Left lung (tissue), 10 donors: ENCODE results near the gene GSS. TPM values are rescaled to one million over a fixed set of nuclear protein-coding genes. Genes with fewer than 3 reads are reported as not detected.

Source experiments
- ATAC-seq: fragments of 200-7000 bp; cut with Tn5 transposase; one replicate; pipeline ENCODE4 v1.9.1; 2020; ENCODE audit warnings: moderate library complexity
- DNase-seq, 4 donors: peaks; one replicate each; pipeline ENCODE4 v3.0.0-alpha.2; 2013 to 2020
- H3K27ac ChIP-seq, 2 donors: fragments of 200-600 bp; sonication (generic) in 1 of 2; one replicate each; pipeline versions ENCODE4 v1.5.0 to v1.8.0; 2020 to 2021
- H3K27me3 ChIP-seq, 2 donors: fragments of 200-600 bp; sonication (generic) in 1 of 2; one replicate each; pipeline versions ENCODE4 v1.5.0 to v1.8.0; 2020 to 2021
- H3K36me3 ChIP-seq, 2 donors: fragments of 200-600 bp; sonication (generic) in 1 of 2; one replicate each; pipeline versions ENCODE4 v1.5.0 to v1.8.0; 2020 to 2021
- H3K4me1 ChIP-seq, 2 donors: fragments of 200-600 bp; one replicate each; pipeline ENCODE4 v1.8.0; 2021
- H3K4me3 ChIP-seq, 2 donors: fragments of 200-600 bp; sonication (generic) in 1 of 2; one replicate each; pipeline versions ENCODE4 v1.5.0 to v1.8.0; 2020 to 2021; ENCODE audit warnings: mild to moderate bottlenecking in 1 of 2
- H3K9me3 ChIP-seq, 2 donors: fragments of 200-600 bp; sonication (generic) in 1 of 2; one replicate each; pipeline versions ENCODE4 v1.5.0 to v1.8.0; 2020 to 2021
- intact Hi-C, 2 donors: fragments of 100-400 bp; cut with DNase I; formaldehyde crosslinking; loops; one replicate each; pipeline versions ENCODE4 v1.11.2 to v1.14.2; 2022
- polyA plus RNA-seq, 6 donors: library from polyadenylated mRNA; unstranded; fragments of 120-200 nt; gene quantifications; one replicate each; pipeline ENCODE4 v1.2.1, GENCODE V29; 2013; ENCODE audit not compliant: insufficient read length in 6 of 6
- total RNA-seq, 2 donors: library from RNA; stranded (reverse); fragmentation: NEBNext Ultra II Directional; extraction: Animal tissue kit (Norgen Biotek cat#: 25700); gene quantifications; one replicate each; pipeline ENCODE4 v1.2.1, GENCODE V29; 2021
- TF ChIP-seq, protein P1 (sequence below), 2 donors: fragments of 200-600 bp; sonication (generic) in 1 of 2; IDR thresholded peaks; one replicate each; pipeline versions ENCODE4 v1.5.0 to v1.8.0; 2021; ENCODE audit warnings: antibody characterized with exemption in 2 of 2
- donor health status: DM: no; HTN: yes; CAD: no.
- donor health status: DM: no; HTN: no; CAD: no.

The GSS gene
- total and polyA plus RNA-seq, 8 donors, result 37.8 to 50.3 (median 41.5) TPM

DNA sequence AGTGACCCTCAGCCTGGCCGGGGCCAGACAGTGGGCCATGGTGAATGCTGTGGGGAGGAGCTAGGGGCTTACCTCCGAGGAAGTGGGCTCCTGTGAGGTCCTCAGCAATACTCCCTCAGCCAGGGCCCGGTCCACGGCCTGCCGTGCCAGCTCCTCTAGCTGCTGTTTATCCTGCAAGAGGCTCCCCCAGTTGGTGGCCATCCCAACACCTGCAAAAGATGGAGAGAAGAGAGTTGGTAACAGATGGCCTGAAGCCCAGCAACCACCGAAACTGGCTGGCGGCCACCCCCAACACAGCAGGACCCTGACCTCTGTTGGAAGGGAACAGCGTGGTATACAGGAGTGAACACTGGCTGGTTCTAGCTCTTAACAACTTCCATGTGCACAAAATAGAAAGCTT is 4.0 kb downstream of the GSS start:
- H3K27ac ChIP-seq, result no peak overlapping the region

DNA sequence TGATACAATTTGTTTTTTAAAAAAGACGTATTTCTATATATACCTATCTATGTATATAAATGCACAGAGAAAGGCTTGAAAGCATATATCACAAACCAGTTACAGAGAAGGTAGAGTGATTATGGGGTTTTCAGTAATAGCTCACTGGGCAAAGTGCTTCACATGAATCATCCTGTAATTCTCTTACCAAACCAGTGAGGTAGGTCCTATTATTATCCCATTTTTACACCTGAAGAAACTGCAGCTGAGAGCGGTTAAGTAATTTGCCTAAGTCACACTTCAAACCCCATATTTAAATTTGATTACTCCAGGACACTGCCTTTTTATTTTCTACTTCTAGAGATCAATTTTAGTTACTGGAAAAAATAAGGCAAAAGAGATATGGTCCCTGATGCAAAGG is 4.4 kb downstream of the GSS start:
- Histone ChIP-seq H3K4me3 (no peak overlapping the region), H3K27me3 (no peaks in the 10 kb centered on the region), H3K4me1 (peaks cover 5 to 20% of the 10 kb centered on the region in 2 donors), H3K9me3 (no peaks in the 10 kb centered on the region), H3K36me3 (peaks cover 0 to 35% of the 10 kb centered on the region in 2 donors), H3K27ac (no peak overlapping the region)
- DNase-seq, result no peak
- intact Hi-C loops, result no loop called here
- TF ChIP-seq, protein P1, sequence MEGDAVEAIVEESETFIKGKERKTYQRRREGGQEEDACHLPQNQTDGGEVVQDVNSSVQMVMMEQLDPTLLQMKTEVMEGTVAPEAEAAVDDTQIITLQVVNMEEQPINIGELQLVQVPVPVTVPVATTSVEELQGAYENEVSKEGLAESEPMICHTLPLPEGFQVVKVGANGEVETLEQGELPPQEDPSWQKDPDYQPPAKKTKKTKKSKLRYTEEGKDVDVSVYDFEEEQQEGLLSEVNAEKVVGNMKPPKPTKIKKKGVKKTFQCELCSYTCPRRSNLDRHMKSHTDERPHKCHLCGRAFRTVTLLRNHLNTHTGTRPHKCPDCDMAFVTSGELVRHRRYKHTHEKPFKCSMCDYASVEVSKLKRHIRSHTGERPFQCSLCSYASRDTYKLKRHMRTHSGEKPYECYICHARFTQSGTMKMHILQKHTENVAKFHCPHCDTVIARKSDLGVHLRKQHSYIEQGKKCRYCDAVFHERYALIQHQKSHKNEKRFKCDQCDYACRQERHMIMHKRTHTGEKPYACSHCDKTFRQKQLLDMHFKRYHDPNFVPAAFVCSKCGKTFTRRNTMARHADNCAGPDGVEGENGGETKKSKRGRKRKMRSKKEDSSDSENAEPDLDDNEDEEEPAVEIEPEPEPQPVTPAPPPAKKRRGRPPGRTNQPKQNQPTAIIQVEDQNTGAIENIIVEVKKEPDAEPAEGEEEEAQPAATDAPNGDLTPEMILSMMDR (IDR thresholded peaks at IDR 0.05), result no peak
- ATAC-seq, result no peak

More for the DNA sequence above, 4.0 kb downstream of the GSS start:
- Histone ChIP-seq H3K4me1 (peaks cover 5 to 21% of the 10 kb centered on the region in 2 donors), H3K36me3 (peaks cover 0 to 31% of the 10 kb centered on the region in 2 donors), H3K27me3 (no peaks in the 10 kb centered on the region), H3K9me3 (no peaks in the 10 kb centered on the region), H3K4me3 (no peak overlapping the region)
- ATAC-seq (no peak), DNase-seq (no peak)
- intact Hi-C loops, result no loop called here
- TF ChIP-seq, protein P1 (IDR thresholded peaks at IDR 0.05), result no peak

DNA sequence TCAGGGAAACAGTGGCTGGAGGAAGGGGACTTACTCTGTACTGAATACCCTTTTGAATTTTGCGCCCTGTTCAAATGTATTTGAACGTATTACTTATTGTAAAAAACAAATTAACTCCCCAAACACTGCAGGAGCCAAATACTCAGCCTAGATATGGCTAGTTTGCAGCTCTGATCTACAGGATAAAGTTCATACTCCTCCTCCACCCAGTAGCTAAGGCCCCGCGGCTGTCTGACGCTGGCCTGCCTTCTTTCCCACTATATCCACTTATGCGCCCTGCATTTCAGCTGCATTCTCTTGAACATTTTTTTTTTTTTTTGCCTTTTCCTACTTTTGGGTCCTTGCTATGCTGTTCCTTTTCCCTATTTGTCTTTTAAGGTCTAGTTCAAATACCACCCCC is 6.5 kb downstream of the GSS start:
- H3K27me3 ChIP-seq, result no peaks in the 10 kb centered on the region
- peaks cover 0 to 56% of the 10 kb centered on the region in 2 donors for H3K36me3 ChIP-seq
- DNase-seq (no peak), ATAC-seq (no peak)
- H3K9me3 ChIP-seq, result no peaks in the 10 kb centered on the region
- H3K27ac ChIP-seq, result no peak overlapping the region
- peaks cover 0 to 6% of the 10 kb centered on the region in 2 donors for H3K4me1 ChIP-seq
- H3K4me3 ChIP-seq, result no peak overlapping the region
- intact Hi-C loops, result no loop called here
- TF ChIP-seq, protein P1 (IDR thresholded peaks at IDR 0.05), result no peak

DNA sequence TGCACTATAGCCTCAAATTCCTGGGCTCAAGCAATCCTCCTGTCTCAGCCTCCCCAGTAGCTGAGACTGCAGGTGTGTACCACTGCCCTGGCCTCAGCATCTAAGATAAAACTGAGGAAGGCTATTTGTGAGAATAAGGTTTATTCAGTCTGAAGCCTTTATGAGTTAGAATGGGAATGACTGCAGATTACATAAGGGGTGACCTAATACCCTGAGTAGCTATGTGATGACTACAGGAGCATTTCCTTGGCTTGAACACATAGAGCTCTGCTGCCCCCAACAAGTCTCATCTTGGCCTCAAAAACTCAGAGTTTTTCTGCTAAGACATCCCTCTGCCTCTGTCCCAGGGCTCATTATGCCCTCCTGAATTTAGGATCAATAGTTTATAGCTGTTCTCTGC is 7.6 kb downstream of the GSS start:
- intact Hi-C loops, result no loop called here
- no peaks in the 10 kb centered on the region for H3K4me1 ChIP-seq
- H3K27me3 ChIP-seq, result no peaks in the 10 kb centered on the region
- peaks cover 0 to 65% of the 10 kb centered on the region in 2 donors for H3K36me3 ChIP-seq
- TF ChIP-seq, protein P1 (IDR thresholded peaks at IDR 0.05), result no peak
- DNase-seq, result no peak
- no peak for ATAC-seq
- H3K4me3 ChIP-seq, result no peak overlapping the region
- H3K27ac ChIP-seq, result no peak overlapping the region
- H3K9me3 ChIP-seq, result no peaks in the 10 kb centered on the region

DNA sequence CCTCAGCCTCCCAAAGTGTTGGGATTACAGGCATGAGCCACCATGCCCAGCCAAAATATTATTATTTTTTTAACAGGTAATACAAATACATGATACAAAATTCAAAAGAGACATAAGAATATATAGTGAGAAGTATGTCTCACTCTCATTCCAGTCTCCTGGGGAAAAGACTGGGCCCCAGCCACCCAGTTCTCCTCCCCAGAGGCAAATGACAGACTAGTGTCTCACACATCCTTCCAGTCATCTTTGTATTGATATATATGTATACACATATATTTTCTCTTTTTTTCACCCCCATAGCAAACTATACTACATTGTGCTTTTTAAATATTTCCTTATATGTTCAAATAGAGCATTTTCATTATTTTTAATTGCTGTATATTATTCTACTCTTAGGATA is 8.3 kb downstream of the GSS start:
- DNase-seq (no peak), ATAC-seq (no peak)
- H3K36me3 ChIP-seq, result peaks cover 0 to 72% of the 10 kb centered on the region in 2 donors
- H3K9me3 ChIP-seq, result no peaks in the 10 kb centered on the region
- intact Hi-C loops, result no loop called here
- H3K27ac ChIP-seq, result no peak overlapping the region
- no peaks in the 10 kb centered on the region for H3K27me3 ChIP-seq
- TF ChIP-seq, protein P1 (IDR thresholded peaks at IDR 0.05), result no peak
- no peaks in the 10 kb centered on the region for H3K4me1 ChIP-seq
- no peak overlapping the region for H3K4me3 ChIP-seq
